Heart left ventricle (tissue), 16 donors: ENCODE results near the gene ZBTB22. TPM values are rescaled to one million over a fixed set of nuclear protein-coding genes. Genes with fewer than 3 reads are reported as not detected.

Experiments
- ATAC-seq, 4 donors: fragments of 200-7000 bp; cut with Tn5 transposase; one replicate each; pipeline ENCODE4 v1.9.1; 2020 to 2022; ENCODE audit warnings: moderate library complexity in 4 of 4, mild to moderate bottlenecking in 3 of 4, moderate number of reproducible peaks in 1 of 4
- DNase-seq, 5 donors: peaks; one replicate each; pipeline ENCODE4 v3.0.0-alpha.2; 2020
- H3K27ac ChIP-seq, 12 donors: fragments of 200-600 bp; sonication (generic) in 4 of 12; one replicate each; pipeline versions ENCODE4 v1.5.0 to v1.8.0; 2016 to 2022; ENCODE audit warnings: mild to moderate bottlenecking in 2 of 12
- H3K27me3 ChIP-seq, 9 donors: fragments of 200-600 bp; sonication (generic) in 2 of 9; one replicate each; pipeline versions ENCODE4 v1.5.1 to v1.8.0; 2016 to 2022; ENCODE audit warnings: mild to moderate bottlenecking in 3 of 9
- H3K36me3 ChIP-seq, 9 donors: fragments of 200-600 bp; sonication (generic) in 2 of 9; one replicate each; pipeline versions ENCODE4 v1.5.0 to v1.8.0; 2018 to 2022; ENCODE audit warnings: mild to moderate bottlenecking in 2 of 9
- H3K4me1 ChIP-seq, 12 donors: fragments of 200-600 bp; sonication (generic) in 4 of 12; one replicate each; pipeline versions ENCODE4 v1.5.0 to v1.8.0; 2016 to 2022; ENCODE audit warnings: mild to moderate bottlenecking in 3 of 12
- H3K4me3 ChIP-seq, 12 donors: fragments of 200-600 bp; sonication (generic) in 4 of 12; one replicate each; pipeline versions ENCODE4 v1.5.0 to v1.8.0; 2017 to 2022; ENCODE audit warnings: mild to moderate bottlenecking in 9 of 12, moderate library complexity in 4 of 12
- H3K9me3 ChIP-seq, 12 donors: fragments of 200-600 bp; sonication (generic) in 4 of 12; one replicate each; pipeline versions ENCODE4 v1.5.0 to v1.8.0; 2016 to 2022; ENCODE audit warnings: mild to moderate bottlenecking in 1 of 12
- CTCF ChIP-seq, 12 donors: fragments of 200-600 bp; sonication (generic) in 4 of 12; IDR thresholded peaks; one replicate each; pipeline versions ENCODE4 v1.5.0 to v1.8.0; 2018 to 2022; ENCODE audit warnings: antibody characterized with exemption in 12 of 12, mild to moderate bottlenecking in 5 of 12
- POLR2A ChIP-seq, 2 donors: fragments of 450-650 bp; IDR thresholded peaks; one replicate each; pipeline ENCODE4 v1.6.1; 2017; ENCODE audit warnings: antibody characterized with exemption in 2 of 2, mild to moderate bottlenecking in 2 of 2, moderate library complexity in 2 of 2
- WGBS, 4 donors: extraction: QIAGEN DNeasy Blood & Tissue Kit in 2 of 4; methylation state at CpG; one replicate each; pipeline versions ENCODE4 v1.1.5 to v1.1.7; 2013 to 2018; 5-methylcytosine and 5-hydroxymethylcytosine counted together
- intact Hi-C, 10 donors: fragments of 100-400 bp; cut with DNase I; formaldehyde crosslinking; loops; one replicate each; pipeline versions ENCODE4 v1.11.1 to v1.14.2; 2022
- polyA plus RNA-seq, 2 donors: library from polyadenylated mRNA; stranded (reverse); fragments of 200-250 nt; gene quantifications; one replicate each; pipeline ENCODE4 v1.2.3, GENCODE V29; 2013
- total RNA-seq, 9 donors: library from RNA; depleted of rRNA in 2 of 9; stranded (reverse); fragments of >200 nt in 2 of 9; fragmentation: NEBNext Ultra II Directional in 3 of 9; extraction: Animal tissue kit (Norgen Biotek cat#: 25700) in 3 of 9; gene quantifications; one replicate each; pipeline versions ENCODE4 v1.1.0 to v1.2.4, GENCODE V29; 2016 to 2023
- donor health status: ischemic (EF 13 %, LVEDD 7.1; RV severe dilation, severe dysfunction).
- donor health status: healthy with polysubstance abuse.
- donor health status: DM: no; HTN: yes; CAD: no.
- donor health status: DM: no; HTN: no; CAD: no.
- donor health status: ischemic (EF 25% LVEDD 6.9; RV normal size, moderate dysfunction).
- donor health status: ischemic (EF 25% LVEDD 5.7; RV mildly dilated, moderate dysfunction).
- donor health status: healthy.
- donor health status: DM: yes; HTN: yes; CAD: no.
- donor health status: ischemic (EF 35%, LVEDD 5.7; RV mildly dilated, moderate dysfunction).
- donor health status: nonischemic (EF 11% LVEDD 7.7; RV severe dilation, severe dysfunction).
- donor health status: DM: yes; HTN: yes; CAD: no.
- donor health status: PGD.
- donor health status: ischemic (EF 29% LVEDD 5.4; RV normal size, mild dysfunction).
- donor health status: nonischemic (EF 23%, LVEDD 6.1; RV moderate dilation, normal function).

The ZBTB22 gene
- total and polyA plus RNA-seq, 11 donors: 7.5 to 22.1 (median 14.0) TPM

- WGBS, 4 donors: 69 to 74% (median 71%) methylated on average over 10 of the region's 10 CpGs
- Histone ChIP-seq H3K9me3 (no peaks in the 10 kb centered on the region), H3K36me3 (peaks cover 0 to 65% (median 59%) of the 10 kb centered on the region in 9 donors), H3K4me3 (no peak overlapping the region), H3K27me3 (no peaks in the 10 kb centered on the region), H3K4me1 (peaks cover 0 to 32% (median 18%) of the 10 kb centered on the region in 12 donors), H3K27ac (no peak overlapping the region)
- DNase-seq: no peak
- no peak for ATAC-seq
- no peak for TF ChIP-seq POLR2A (IDR thresholded peaks at IDR 0.05)
- no peak for TF ChIP-seq CTCF (IDR thresholded peaks at IDR 0.05)
- intact Hi-C loops: no loop called here
Observed at GRCh38 chr6:33294086-33294823, 23.3 kb downstream of the ZBTB22 start.

GRCh38 chr6:33292996-33293682 is 24.4 kb downstream of the ZBTB22 start:
- TF ChIP-seq CTCF (IDR thresholded peaks at IDR 0.05): no peak
- Histone ChIP-seq H3K27me3 (no peaks in the 10 kb centered on the region), H3K9me3 (no peaks in the 10 kb centered on the region), H3K27ac (no peak overlapping the region), H3K36me3 (peaks cover 0 to 65% (median 59%) of the 10 kb centered on the region in 9 donors), H3K4me3 (no peak overlapping the region), H3K4me1 (peaks cover 0 to 33% (median 23%) of the 10 kb centered on the region in 12 donors)
- WGBS, 4 donors: 85 to 90% (median 87%) methylated on average over 15 to 16 of the region's 16 CpGs
- ATAC-seq: no peak
- intact Hi-C loops: no loop called here
- DNase-seq: peak in 1 of 5 donors; percentile 39

GRCh38 chr6:33290459-33290858 is 27.1 kb downstream of the ZBTB22 start:
- ATAC-seq (no peak), DNase-seq (no peak)
- TF ChIP-seq CTCF (IDR thresholded peaks at IDR 0.05): no peak
- TF ChIP-seq POLR2A (IDR thresholded peaks at IDR 0.05): no peak
- no peaks in the 10 kb centered on the region for H3K9me3 ChIP-seq
- no peak overlapping the region for H3K27ac ChIP-seq
- intact Hi-C loops: no loop called here
- WGBS, 4 donors: 64 to 75% (median 70%) methylated on average over 7 of the region's 7 CpGs
- no peaks in the 10 kb centered on the region for H3K27me3 ChIP-seq
- peak overlapping the region in 8 of 12 donors; percentile 60 to 90 (median 76) for H3K4me3 ChIP-seq
- H3K36me3 ChIP-seq: peaks cover 0 to 77% (median 64%) of the 10 kb centered on the region in 9 donors
- H3K4me1 ChIP-seq: peaks cover 0 to 25% (median 18%) of the 10 kb centered on the region in 12 donors

GRCh38 chr6:33289784-33290315 is 27.7 kb downstream of the ZBTB22 start:
- Histone ChIP-seq H3K4me1 (peaks cover 0 to 25% (median 18%) of the 10 kb centered on the region in 12 donors), H3K9me3 (no peaks in the 10 kb centered on the region), H3K27me3 (no peaks in the 10 kb centered on the region), H3K27ac (peak overlapping the region; percentile 49 to 89 (median 81)), H3K36me3 (peaks cover 0 to 77% (median 64%) of the 10 kb centered on the region in 9 donors), H3K4me3 (peak overlapping the region; percentile 60 to 90 (median 73))
- TF ChIP-seq CTCF (IDR thresholded peaks at IDR 0.05): no peak
- TF ChIP-seq POLR2A (IDR thresholded peaks at IDR 0.05): no peak
- intact Hi-C loops: loop anchor here in 3 of 10 donors (1.0 to 2.0 kb wide), 2 partner anchors 9 to 17 kb away; partner anchors contain the start of gene RPS18 (in 1 of the 3)
- ATAC-seq (peak in 1 of 4 donors; percentile 10), DNase-seq (no peak)
- 2 to 5% (median 4%) methylated on average over 13 to 14 of the region's 14 CpGs for WGBS, 4 donors
